ENCODE measurements around the gene SKIC8. TPM values are rescaled to one million over a fixed set of nuclear protein-coding genes. Genes with fewer than 3 reads are reported as not detected.

Gene SKIC8
- total and polyA plus RNA-seq, 3 experiments from 2014 or later, result 60.2 to 82.5 (median 62.9) TPM

DNA sequence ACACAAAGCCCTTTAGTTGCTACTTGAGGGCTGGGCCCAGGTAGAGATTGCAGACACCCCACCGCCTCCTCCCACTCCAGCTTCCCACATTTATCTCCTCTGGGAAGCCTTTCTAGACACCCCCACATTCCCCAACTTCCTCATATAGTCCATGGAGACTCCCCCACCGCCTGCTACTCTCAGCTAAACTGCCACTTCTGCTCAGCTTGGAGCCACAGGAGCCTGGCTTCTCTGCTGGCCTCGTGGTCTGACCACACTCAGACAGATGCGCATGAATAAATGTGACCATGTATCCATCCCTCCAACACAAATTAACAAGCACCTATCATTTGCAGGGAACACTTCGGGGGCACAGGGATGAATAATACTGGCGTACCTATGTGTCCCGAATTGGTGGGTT is 54.5 kb downstream of the SKIC8 start:
- no peaks in the 10 kb centered on the region for H3K9me3 ChIP-seq (ENCODE audit: low read length)
- Mint-ChIP-seq H3K36me3 (no peaks in the 10 kb centered on the region), H3K9me3 (peaks cover 0 to 2% (median 0%) of the 10 kb centered on the region in 5 donors), H3K27ac (no peak overlapping the region), H3K4me1 (peaks cover 2 to 4% (median 3%) of the 10 kb centered on the region in 3 donors), H3K27me3 (peaks cover 0 to 4% of the 10 kb centered on the region in 2 donors), H3K4me3 (no peak overlapping the region)
- no peak overlapping the region for H3K27ac ChIP-seq (ENCODE audit: low read depth, low read length)
- H3K4me1 ChIP-seq (ENCODE audit: insufficient read depth, low read length), result no peaks in the 10 kb centered on the region
- H3K27me3 ChIP-seq (ENCODE audit: insufficient read depth, low read length, poor library complexity, severe bottlenecking), result no peaks in the 10 kb centered on the region
- no peak overlapping the region for H3K4me3 ChIP-seq (ENCODE audit: low read length)
- ChIA-PET CTCF (interaction anchor here (1.0 to 1.5 kb wide), 3 partner anchors 41 to 285 kb away, joined by 3 read pairs; no protein-coding TSS in a partner anchor), POLR2A (no interaction called here)
- no peak for DNase-seq
- H3K36me3 ChIP-seq (ENCODE audit: insufficient read depth, low read length), result no peaks in the 10 kb centered on the region

DNA sequence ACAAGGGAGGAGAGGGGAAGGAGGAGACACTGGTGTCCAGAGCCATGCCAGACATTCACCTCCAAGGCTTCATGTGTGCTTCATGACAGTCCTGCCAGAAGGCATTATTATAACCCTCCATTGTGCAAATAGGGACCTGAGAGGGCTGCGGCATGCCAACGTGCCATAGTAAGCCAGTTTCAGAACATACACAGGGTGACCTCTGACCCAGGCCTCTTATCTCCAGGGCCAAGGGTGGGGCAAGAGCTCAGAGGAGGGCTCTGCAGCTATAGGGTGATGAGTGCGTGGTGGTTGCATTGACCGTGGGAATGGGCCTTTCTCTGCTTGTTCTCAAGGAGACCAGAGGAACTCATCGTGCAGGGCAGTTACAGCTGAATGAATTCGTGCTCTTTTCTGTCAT is 55.3 kb downstream of the SKIC8 start:
- Histone ChIP-seq H3K27me3 (ENCODE audit: insufficient read depth, low read length, poor library complexity, severe bottlenecking) (no peaks in the 10 kb centered on the region), H3K27ac (ENCODE audit: low read depth, low read length) (no peak overlapping the region), H3K4me3 (ENCODE audit: low read length) (no peak overlapping the region), H3K36me3 (ENCODE audit: insufficient read depth, low read length) (no peaks in the 10 kb centered on the region), H3K9me3 (ENCODE audit: low read length) (no peaks in the 10 kb centered on the region), H3K4me1 (ENCODE audit: insufficient read depth, low read length) (no peaks in the 10 kb centered on the region)
- ChIA-PET POLR2A (no interaction called here), CTCF (interaction anchor here (1.0 to 1.5 kb wide), 2 partner anchors 136 to 285 kb away, joined by 3 read pairs; no protein-coding TSS in a partner anchor)
- H3K9me3 Mint-ChIP-seq, result peaks cover 0 to 2% (median 0%) of the 10 kb centered on the region in 5 donors
- H3K4me3 Mint-ChIP-seq, result no peak overlapping the region
- DNase-seq, result no peak
- peak overlapping the region in 1 of 8 donors; percentile 72 for H3K27ac Mint-ChIP-seq
- H3K4me1 Mint-ChIP-seq, result peaks cover 2 to 4% (median 3%) of the 10 kb centered on the region in 3 donors
- H3K27me3 Mint-ChIP-seq, result peaks cover 0 to 4% of the 10 kb centered on the region in 2 donors
- no peaks in the 10 kb centered on the region for H3K36me3 Mint-ChIP-seq

DNA sequence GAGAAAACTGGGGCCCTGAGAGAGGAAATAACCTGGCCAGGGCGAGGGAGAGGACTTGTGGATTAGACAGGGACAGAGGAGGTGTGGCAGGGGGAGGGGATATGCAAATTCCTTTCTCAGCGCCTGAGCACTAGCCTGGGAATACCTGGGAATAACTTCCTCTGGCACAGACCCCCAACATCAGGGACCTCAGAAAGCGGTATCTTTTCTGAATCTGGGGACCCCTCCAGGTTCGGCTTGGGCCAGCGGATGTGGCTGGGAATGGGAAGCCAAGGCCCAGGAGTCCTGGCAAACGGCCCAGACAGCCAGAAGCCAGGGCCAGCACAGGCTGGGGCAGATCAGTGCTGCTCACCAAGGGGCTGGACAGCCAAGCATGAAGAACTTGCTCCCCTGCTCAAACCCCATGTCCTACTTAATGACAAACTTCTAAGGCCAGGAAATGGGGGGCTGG is 55.9 kb downstream of the SKIC8 start:
- H3K4me1 Mint-ChIP-seq, result peaks cover 2 to 4% (median 3%) of the 10 kb centered on the region in 3 donors
- H3K4me1 ChIP-seq (ENCODE audit: insufficient read depth, low read length), result no peaks in the 10 kb centered on the region
- H3K36me3 Mint-ChIP-seq, result no peaks in the 10 kb centered on the region
- H3K9me3 Mint-ChIP-seq, result peaks cover 0 to 2% (median 0%) of the 10 kb centered on the region in 5 donors
- no peak overlapping the region for H3K4me3 ChIP-seq (ENCODE audit: low read length)
- H3K27ac ChIP-seq (ENCODE audit: low read depth, low read length), result no peak overlapping the region
- DNase-seq, result no peak
- ChIA-PET POLR2A (no interaction called here), CTCF (interaction anchor here (1.5 kb wide), 1 partner anchor 284 kb away, joined by 9 read pairs; no protein-coding TSS in a partner anchor)
- H3K36me3 ChIP-seq (ENCODE audit: insufficient read depth, low read length), result no peaks in the 10 kb centered on the region
- H3K4me3 Mint-ChIP-seq, result no peak overlapping the region
- H3K27me3 ChIP-seq (ENCODE audit: insufficient read depth, low read length, poor library complexity, severe bottlenecking), result no peaks in the 10 kb centered on the region
- no peak overlapping the region for H3K27ac Mint-ChIP-seq
- H3K27me3 Mint-ChIP-seq, result peaks cover 0 to 4% of the 10 kb centered on the region in 2 donors
- H3K9me3 ChIP-seq (ENCODE audit: low read length), result no peaks in the 10 kb centered on the region

DNA sequence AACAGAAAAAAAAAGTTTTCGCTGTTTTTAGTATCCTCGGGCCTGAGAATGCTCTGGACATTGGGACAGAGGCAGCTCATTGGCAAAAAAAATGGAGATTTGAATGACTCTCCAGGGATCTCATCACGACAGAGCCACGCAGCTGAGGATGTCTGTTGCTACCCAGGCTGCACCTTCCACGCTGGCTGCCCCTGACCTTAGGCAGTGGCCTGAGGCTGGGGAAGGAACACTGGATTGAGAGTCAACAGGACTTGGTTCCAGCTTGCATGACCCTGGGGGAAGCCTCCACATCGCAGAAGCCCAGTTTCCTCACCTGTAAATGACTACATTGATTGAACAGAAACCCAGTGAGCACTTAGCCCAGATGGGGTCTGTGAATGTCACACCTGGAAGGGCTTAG is 56.4 kb downstream of the SKIC8 start:
- Mint-ChIP-seq H3K27me3 (peaks cover 0 to 4% of the 10 kb centered on the region in 2 donors), H3K4me3 (no peak overlapping the region), H3K27ac (no peak overlapping the region), H3K4me1 (peaks cover 2 to 4% (median 3%) of the 10 kb centered on the region in 3 donors), H3K9me3 (peaks cover 0 to 2% (median 0%) of the 10 kb centered on the region in 5 donors), H3K36me3 (no peaks in the 10 kb centered on the region)
- Histone ChIP-seq H3K4me1 (ENCODE audit: insufficient read depth, low read length) (no peaks in the 10 kb centered on the region), H3K9me3 (ENCODE audit: low read length) (no peaks in the 10 kb centered on the region), H3K4me3 (ENCODE audit: low read length) (no peak overlapping the region), H3K36me3 (ENCODE audit: insufficient read depth, low read length) (no peaks in the 10 kb centered on the region), H3K27ac (ENCODE audit: low read depth, low read length) (no peak overlapping the region), H3K27me3 (ENCODE audit: insufficient read depth, low read length, poor library complexity, severe bottlenecking) (no peaks in the 10 kb centered on the region)
- CTCF ChIA-PET, result interaction anchor here (1.0 to 5.1 kb wide), 7 partner anchors 18 to 286 kb away, joined by 3 to 54 read pairs (median 3); partner anchors contain the start of gene CIB2
- no peak for DNase-seq
- POLR2A ChIA-PET, result no interaction called here

DNA sequence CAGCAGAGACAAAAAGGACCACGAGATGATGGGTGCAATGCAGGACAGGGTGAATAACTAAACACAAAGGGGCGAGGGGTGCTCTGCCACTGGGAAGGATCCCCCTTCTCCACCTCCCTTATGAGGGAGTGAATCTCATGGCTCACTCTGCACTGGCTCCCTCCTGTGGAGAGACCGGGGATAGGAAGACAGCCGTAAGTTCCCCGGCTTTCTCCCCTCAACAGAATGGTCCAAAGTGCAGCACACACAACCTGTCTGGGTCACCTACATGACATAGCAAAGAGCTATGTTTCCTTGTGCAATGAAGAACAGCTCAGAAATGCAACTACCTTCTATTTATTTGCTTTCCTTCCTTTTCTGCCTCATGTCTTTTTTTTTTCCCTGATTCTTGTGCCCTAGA is 57.3 kb downstream of the SKIC8 start:
- no peak overlapping the region for H3K27ac Mint-ChIP-seq

DNA sequence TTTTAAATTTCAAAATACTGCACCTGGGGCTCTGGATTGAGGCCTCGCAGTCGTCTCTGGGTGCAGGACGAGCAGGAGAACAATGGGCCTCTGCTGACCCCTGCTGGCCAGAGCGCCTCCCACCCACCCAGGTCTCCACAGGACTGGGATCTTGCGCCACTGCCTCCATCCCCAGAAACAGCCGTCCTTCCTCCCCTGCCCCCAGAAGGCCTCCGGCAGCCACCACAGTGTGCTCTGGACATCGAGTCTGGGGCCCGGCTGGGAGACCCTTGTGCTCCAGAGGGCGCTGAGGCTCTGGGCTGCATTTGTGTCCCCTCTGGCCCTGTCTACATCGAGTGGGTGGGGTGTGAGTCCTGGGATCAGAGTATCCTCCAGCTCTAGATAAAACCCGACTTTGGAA is 58.4 kb downstream of the SKIC8 start:
- Histone ChIP-seq H3K36me3 (ENCODE audit: insufficient read depth, low read length) (no peaks in the 10 kb centered on the region), H3K27me3 (ENCODE audit: insufficient read depth, low read length, poor library complexity, severe bottlenecking) (no peaks in the 10 kb centered on the region), H3K4me1 (ENCODE audit: insufficient read depth, low read length) (no peaks in the 10 kb centered on the region), H3K4me3 (ENCODE audit: low read length) (no peak overlapping the region), H3K27ac (ENCODE audit: low read depth, low read length) (no peak overlapping the region), H3K9me3 (ENCODE audit: low read length) (no peaks in the 10 kb centered on the region)
- ChIA-PET CTCF (interaction anchor here (0.7 to 5.1 kb wide), 26 partner anchors 9 to 340 kb away, joined by 3 to 54 read pairs (median 4); partner anchors contain the start of genes CIB2 and SKIC8), POLR2A (interaction anchor here (0.7 kb wide), 2 partner anchors 45 to 133 kb away, joined by 3 to 4 read pairs; no protein-coding TSS in a partner anchor)
- no peak overlapping the region for H3K4me3 Mint-ChIP-seq
- peaks cover 2 to 4% (median 3%) of the 10 kb centered on the region in 3 donors for H3K4me1 Mint-ChIP-seq
- peak overlapping the region in 1 of 8 donors; percentile 63 for H3K27ac Mint-ChIP-seq
- DNase-seq, result peak; percentile 64 to 85 (median 71)
- peaks cover 0 to 6% of the 10 kb centered on the region in 2 donors for H3K27me3 Mint-ChIP-seq
- H3K9me3 Mint-ChIP-seq, result peaks cover 0 to 2% (median 0%) of the 10 kb centered on the region in 5 donors
- H3K36me3 Mint-ChIP-seq, result no peaks in the 10 kb centered on the region

More for the DNA sequence above, 57.3 kb downstream of the SKIC8 start:
- Histone ChIP-seq H3K9me3 (ENCODE audit: low read length) (no peaks in the 10 kb centered on the region), H3K36me3 (ENCODE audit: insufficient read depth, low read length) (no peaks in the 10 kb centered on the region), H3K4me3 (ENCODE audit: low read length) (no peak overlapping the region), H3K4me1 (ENCODE audit: insufficient read depth, low read length) (no peaks in the 10 kb centered on the region), H3K27ac (ENCODE audit: low read depth, low read length) (no peak overlapping the region), H3K27me3 (ENCODE audit: insufficient read depth, low read length, poor library complexity, severe bottlenecking) (no peaks in the 10 kb centered on the region)
- CTCF ChIA-PET, result interaction anchor here (0.9 to 5.1 kb wide), 15 partner anchors 10 to 285 kb away, joined by 3 to 54 read pairs (median 3); partner anchors contain the start of genes CIB2 and DNAJA4
- Mint-ChIP-seq H3K4me1 (peaks cover 2 to 4% (median 3%) of the 10 kb centered on the region in 3 donors), H3K9me3 (peaks cover 0 to 2% (median 0%) of the 10 kb centered on the region in 5 donors), H3K36me3 (no peaks in the 10 kb centered on the region), H3K4me3 (no peak overlapping the region), H3K27me3 (peaks cover 0 to 6% of the 10 kb centered on the region in 2 donors)
- POLR2A ChIA-PET, result no interaction called here
- DNase-seq, result no peak

DNA sequence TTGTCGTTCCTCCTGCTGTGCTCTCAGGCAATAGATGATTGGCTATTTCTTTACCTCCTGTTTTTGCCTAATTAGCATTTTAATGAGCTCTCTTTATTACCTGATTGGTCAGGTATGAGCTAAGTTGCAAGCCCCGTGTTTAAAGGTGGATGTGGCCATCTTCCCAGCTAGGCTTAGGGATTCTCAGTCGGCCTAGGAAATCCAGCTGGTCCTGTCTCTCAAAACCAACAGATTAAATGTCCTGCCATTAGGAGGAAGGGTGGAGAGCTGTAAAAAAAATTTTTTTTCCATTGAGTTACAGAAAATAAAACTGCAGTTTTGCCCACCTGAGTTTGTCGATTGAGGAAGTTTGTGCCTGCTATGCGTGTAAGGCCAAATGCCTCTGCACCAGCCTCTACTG is 59.6 kb downstream of the SKIC8 start:
- Mint-ChIP-seq H3K36me3 (no peaks in the 10 kb centered on the region), H3K27me3 (peaks cover 4 to 5% of the 10 kb centered on the region in 2 donors), H3K4me1 (peaks cover 2 to 4% (median 3%) of the 10 kb centered on the region in 3 donors), H3K27ac (no peak overlapping the region), H3K9me3 (peaks cover 0 to under 1% (median 0%) of the 10 kb centered on the region in 5 donors), H3K4me3 (no peak overlapping the region)
- H3K27me3 ChIP-seq (ENCODE audit: insufficient read depth, low read length, poor library complexity, severe bottlenecking), result no peaks in the 10 kb centered on the region
- ChIA-PET POLR2A (no interaction called here), CTCF (interaction anchor here (0.7 to 5.1 kb wide), 20 partner anchors 10 to 641 kb away, joined by 3 to 54 read pairs (median 4); partner anchors contain the start of gene IDH3A)
- H3K27ac ChIP-seq (ENCODE audit: low read depth, low read length), result no peak overlapping the region
- H3K4me3 ChIP-seq (ENCODE audit: low read length), result no peak overlapping the region
- no peaks in the 10 kb centered on the region for H3K9me3 ChIP-seq (ENCODE audit: low read length)
- DNase-seq, result no peak
- H3K36me3 ChIP-seq (ENCODE audit: insufficient read depth, low read length), result no peaks in the 10 kb centered on the region
- no peaks in the 10 kb centered on the region for H3K4me1 ChIP-seq (ENCODE audit: insufficient read depth, low read length)

DNA sequence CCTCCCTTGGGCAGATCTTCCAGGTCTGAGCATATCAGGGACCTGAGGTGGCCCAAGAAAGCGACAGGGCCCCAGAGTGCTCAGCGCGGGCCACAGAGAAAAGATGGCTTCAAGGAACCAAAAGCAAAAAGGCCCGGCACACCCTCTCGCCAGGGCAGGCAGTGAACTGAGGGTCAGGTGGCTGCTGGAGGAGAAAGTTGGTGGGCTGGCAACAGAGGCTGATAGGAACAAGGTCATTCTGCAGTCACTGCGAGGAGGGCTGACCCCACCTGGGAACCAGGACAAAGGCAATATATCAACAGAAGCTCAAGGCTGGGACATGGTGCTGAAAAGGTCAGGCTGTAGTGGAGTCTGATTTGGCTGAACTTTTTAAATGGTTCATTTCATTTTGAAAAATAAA is 62.3 kb downstream of the SKIC8 start:
- Histone ChIP-seq H3K9me3 (ENCODE audit: low read length) (no peaks in the 10 kb centered on the region), H3K36me3 (ENCODE audit: insufficient read depth, low read length) (no peaks in the 10 kb centered on the region), H3K4me1 (ENCODE audit: insufficient read depth, low read length) (no peaks in the 10 kb centered on the region), H3K27ac (ENCODE audit: low read depth, low read length) (no peak overlapping the region), H3K4me3 (ENCODE audit: low read length) (no peak overlapping the region), H3K27me3 (ENCODE audit: insufficient read depth, low read length, poor library complexity, severe bottlenecking) (no peaks in the 10 kb centered on the region)
- Mint-ChIP-seq H3K4me1 (peaks cover 3 to 4% (median 3%) of the 10 kb centered on the region in 3 donors), H3K27me3 (peaks cover 4 to 17% of the 10 kb centered on the region in 2 donors), H3K4me3 (no peak overlapping the region), H3K9me3 (no peaks in the 10 kb centered on the region), H3K36me3 (no peaks in the 10 kb centered on the region), H3K27ac (peak overlapping the region in 1 of 8 donors; percentile 55)
- CTCF ChIA-PET, result interaction anchor here (1.0 to 1.1 kb wide), 3 partner anchors 43 to 125 kb away, joined by 3 to 5 read pairs (median 3); no protein-coding TSS in a partner anchor
- DNase-seq, result no peak
- POLR2A ChIA-PET, result interaction anchor here (0.6 kb wide), 1 partner anchor 10 kb away, joined by 5 read pairs; no protein-coding TSS in a partner anchor

Measured in CD8-positive, alpha-beta memory T cell (primary cell).